Posterior cingulate gyrus (tissue), 11 donors: ENCODE measurements around the gene TBC1D1.

ENCODE experiments used
- DNase-seq, 10 donors: peaks; one replicate each; pipeline versions ENCODE4 v3.0.0 to v3.0.0-alpha.2; 2020 to 2021; ENCODE audit warnings: mixed read lengths in 3 of 10
- intact Hi-C: fragments of 100-400 bp; cut with DNase I; formaldehyde crosslinking; loops from one replicate; pipeline ENCODE4 v1.15.1; 2023

TBC1D1 gene

GRCh38 chr4:38088321-38088720, 197.4 kb downstream of the TBC1D1 start:
- DNase-seq, result no peak
- intact Hi-C loops, result no loop called here

- no peak for DNase-seq
- intact Hi-C loops, result no loop called here
These were observed 199.1 kb downstream of the TBC1D1 start for GRCh38 chr4:38089961-38090360.

- intact Hi-C loops, result no loop called here
- DNase-seq, result no peak
These were observed 199.8 kb downstream of the TBC1D1 start for GRCh38 chr4:38090455-38091246.

- no peak for DNase-seq
- intact Hi-C loops, result no loop called here
These were observed 200.8 kb downstream of the TBC1D1 start for GRCh38 chr4:38091636-38092035.

GRCh38 chr4:38092701-38093100, 201.8 kb downstream of the TBC1D1 start:
- intact Hi-C loops, result no loop called here
- DNase-seq, result no peak

GRCh38 chr4:38094419-38094818, 203.5 kb downstream of the TBC1D1 start:
- peak in 1 of 10 donors; percentile 82 for DNase-seq
- intact Hi-C loops, result no loop called here

- DNase-seq, result no peak
- intact Hi-C loops, result no loop called here
These were observed 204.8 kb downstream of the TBC1D1 start for GRCh38 chr4:38095691-38096090.

GRCh38 chr4:38097818-38098217, 206.9 kb downstream of the TBC1D1 start:
- DNase-seq, result no peak
- intact Hi-C loops, result no loop called here

GRCh38 chr4:38099020-38099600, 208.2 kb downstream of the TBC1D1 start:
- intact Hi-C loops, result no loop called here
- no peak for DNase-seq

- no peak for DNase-seq
These were observed 209.1 kb downstream of the TBC1D1 start for GRCh38 chr4:38099908-38100407.

GRCh38 chr4:38100474-38101255, 209.8 kb downstream of the TBC1D1 start:
- intact Hi-C loops, result no loop called here
- DNase-seq, result no peak

More at GRCh38 chr4:38099908-38100407, 209.1 kb downstream of the TBC1D1 start:
- intact Hi-C loops, result no loop called here

GRCh38 chr4:38101563-38101962, 210.7 kb downstream of the TBC1D1 start:
- no peak for DNase-seq
- intact Hi-C loops, result no loop called here

GRCh38 chr4:38102957-38103588, 212.2 kb downstream of the TBC1D1 start:
- intact Hi-C loops, result no loop called here
- no peak for DNase-seq

- DNase-seq, result no peak
- intact Hi-C loops, result no loop called here
These were observed 214.8 kb downstream of the TBC1D1 start for GRCh38 chr4:38105475-38106220.

GRCh38 chr4:38106311-38106710, 215.4 kb downstream of the TBC1D1 start:
- no peak for DNase-seq
- intact Hi-C loops, result no loop called here

GRCh38 chr4:38106886-38107514, 216.1 kb downstream of the TBC1D1 start:
- DNase-seq, result no peak
- intact Hi-C loops, result no loop called here

- intact Hi-C loops, result no loop called here
- DNase-seq, result no peak
These were observed 216.9 kb downstream of the TBC1D1 start for GRCh38 chr4:38107818-38108217.

GRCh38 chr4:38109370-38109769, 218.5 kb downstream of the TBC1D1 start:
- DNase-seq, result no peak
- intact Hi-C loops, result no loop called here

- intact Hi-C loops, result no loop called here
- DNase-seq, result no peak
These were observed 219.0 kb downstream of the TBC1D1 start for GRCh38 chr4:38109896-38110295.

- intact Hi-C loops, result no loop called here
- no peak for DNase-seq
These were observed 220.1 kb downstream of the TBC1D1 start for GRCh38 chr4:38111024-38111423.
